ENCODE measurements around the gene LSM4.

DNA sequence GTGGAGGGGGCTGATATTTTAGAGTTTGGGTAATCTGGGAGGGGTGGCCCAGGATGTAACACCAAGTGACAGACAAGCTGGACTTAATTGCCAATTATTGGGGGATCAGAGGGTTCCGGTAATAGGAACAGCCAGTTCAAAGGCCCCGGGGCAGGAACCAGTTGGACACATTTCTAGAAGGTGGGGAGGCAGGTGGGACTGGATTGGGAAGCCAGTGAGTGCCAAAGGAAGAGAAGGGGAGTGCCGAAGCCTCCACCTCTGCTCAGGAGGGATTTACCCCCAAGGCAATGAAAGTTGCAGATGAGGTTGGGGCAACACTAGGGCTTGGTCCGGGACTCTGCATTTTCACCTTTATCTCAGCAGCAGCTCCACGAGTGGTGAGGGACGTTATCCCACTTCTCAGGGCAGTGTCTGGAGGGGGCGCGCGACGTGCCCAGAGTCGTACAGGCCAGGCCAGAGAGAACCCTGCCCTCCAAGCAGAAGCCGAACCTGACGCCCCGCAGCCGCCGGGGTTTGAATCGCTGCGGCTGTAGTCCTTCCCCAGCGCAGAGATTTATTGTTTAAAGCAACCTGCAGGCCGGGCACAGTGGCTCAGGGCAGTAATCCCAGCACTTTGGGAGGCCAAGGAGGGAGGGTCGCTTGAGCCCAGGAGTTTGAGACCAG is 35.8 kb downstream of the LSM4 start:
- TF ChIP-seq CTCF (conservative IDR thresholded peaks at IDR 0.05 in 1 of 2, IDR thresholded peaks at IDR 0.05 in 1 of 2; ENCODE audit: low read depth in 1 of 2, low read length in 2 of 2) (no peak), EZH2 (IDR thresholded peaks at IDR 0.05; ENCODE audit: low read length, missing control alignments) (no peak)

Data from fibroblast of lung (primary cell).